Midbrain (tissue), 1 donor: ENCODE results near the gene CREG2.

ENCODE experiments used
- DNase-seq: peaks from one replicate; lab custom pipeline; 2025; lab: John Stamatoyannopoulos, UW

Gene CREG2

DNA sequence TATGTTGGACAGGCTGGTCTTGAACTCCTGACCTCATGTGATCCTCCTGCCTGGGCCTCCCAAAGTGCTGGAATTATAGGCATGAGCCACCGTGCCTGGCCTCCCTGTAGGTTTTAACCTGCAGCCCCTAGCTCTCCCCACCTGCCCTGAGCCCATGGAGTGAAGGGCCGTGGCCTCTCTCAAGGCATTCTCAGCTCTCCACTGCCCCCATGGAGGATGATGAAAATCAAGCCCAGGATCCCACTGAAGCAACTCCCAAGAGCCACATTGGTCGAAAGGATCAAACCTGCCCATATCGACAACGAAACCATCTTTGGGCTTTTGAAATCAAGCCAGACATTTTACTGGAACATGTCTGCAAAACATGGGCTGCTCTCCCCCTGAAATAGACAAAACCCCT is 22.4 kb upstream of the CREG2 start:
- no peak for DNase-seq

DNA sequence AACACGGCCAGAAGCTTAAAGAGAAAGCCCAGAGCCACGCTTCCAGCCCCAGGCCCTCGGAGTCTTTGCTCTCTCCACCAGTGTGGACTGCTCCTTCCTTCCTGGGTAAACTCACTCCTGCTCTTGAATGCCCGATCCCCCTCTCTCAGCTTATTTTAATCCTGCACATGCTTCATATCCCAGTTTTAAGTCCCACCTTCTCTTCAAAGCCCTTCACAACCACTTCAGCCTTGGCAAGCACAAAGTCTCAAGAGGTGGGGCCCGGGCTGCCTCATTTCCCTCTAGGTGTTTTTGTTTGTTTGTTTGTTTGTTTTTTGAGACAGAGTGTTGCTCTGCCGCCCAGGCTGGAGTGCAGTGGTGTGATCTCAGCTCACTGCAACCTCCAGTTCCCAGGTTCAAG is 21.6 kb upstream of the CREG2 start:
- DNase-seq: no peak

DNA sequence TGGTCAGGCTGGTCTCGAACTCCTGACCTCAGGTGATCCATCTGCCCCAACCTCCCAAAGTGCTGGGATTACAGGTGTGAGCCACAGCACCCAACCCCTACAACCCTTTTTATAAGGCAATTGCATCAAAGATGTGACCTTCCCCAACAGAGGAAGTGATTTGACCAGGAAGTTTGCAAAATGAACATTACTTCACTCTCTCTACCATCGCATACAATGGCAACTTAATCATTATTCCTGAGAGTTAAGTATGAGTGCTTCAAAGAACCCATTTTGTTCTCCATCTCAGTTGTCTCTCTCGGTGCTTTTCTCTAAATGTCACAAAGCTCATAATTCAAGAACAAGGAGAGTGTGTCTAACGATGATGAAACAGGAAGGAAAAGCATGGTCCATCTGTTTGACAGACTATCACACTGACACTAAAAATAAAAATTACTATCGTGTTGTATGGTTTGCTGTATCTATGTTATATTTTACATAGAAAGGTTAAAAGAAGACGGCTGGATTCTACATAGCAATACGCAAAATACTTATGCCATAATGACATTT is 18.1 kb upstream of the CREG2 start:
- no peak for DNase-seq

DNA sequence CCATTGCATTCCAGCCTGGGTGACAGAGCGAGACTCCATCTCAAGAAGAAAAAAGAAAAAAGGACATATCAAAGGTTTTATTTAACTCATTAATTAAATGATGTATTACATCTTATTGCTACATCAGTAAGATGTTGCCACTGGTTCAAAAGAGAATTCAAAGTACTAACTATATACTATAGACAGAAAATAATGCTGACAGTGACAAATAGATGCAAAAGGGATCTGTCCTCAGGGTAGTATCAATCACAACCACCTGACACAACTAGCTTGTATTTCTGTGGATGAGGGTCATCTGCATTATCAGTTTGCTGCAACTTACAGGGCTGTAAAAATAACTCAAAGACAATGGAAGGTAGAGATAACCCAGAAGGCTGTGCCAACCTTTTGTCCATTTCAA is 16.4 kb upstream of the CREG2 start:
- no peak for DNase-seq

DNA sequence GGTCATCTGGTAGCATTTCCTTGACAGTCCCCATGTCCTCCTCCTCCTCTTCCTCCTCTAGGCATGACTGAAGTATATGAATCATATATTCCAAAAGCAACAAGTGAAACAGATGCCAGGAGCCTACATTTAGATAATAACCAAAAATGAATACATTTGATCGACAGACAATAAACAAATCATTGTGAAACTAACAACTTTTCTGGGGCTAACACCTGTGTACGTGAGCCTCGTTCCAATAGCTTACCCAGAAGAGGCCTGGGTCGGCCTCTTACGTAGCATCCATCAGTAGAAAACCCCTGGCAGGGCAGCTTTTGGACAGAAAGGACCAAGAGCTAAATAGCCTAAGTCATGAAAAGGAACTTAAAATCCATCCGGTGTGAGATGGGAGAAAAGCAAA is 15.3 kb upstream of the CREG2 start:
- DNase-seq: no peak

DNA sequence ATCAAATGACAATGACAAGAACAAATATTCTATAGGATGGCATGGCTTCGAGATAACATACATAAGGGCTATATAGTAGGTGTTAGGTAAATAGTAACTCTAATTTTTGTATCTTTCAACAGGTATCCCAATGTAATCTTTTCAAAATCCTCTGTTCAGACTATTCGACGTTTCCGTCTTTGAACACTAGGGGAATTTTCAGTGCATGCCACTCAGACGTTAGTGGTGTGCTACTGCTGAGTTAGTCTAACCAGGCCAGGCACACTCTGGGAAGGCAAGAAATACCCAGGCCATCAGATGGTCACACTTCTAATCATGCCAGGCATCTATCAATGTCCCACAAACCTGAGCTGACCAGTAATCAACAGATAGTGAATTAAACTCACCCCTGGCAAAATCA is 14.6 kb upstream of the CREG2 start:
- DNase-seq: no peak

DNA sequence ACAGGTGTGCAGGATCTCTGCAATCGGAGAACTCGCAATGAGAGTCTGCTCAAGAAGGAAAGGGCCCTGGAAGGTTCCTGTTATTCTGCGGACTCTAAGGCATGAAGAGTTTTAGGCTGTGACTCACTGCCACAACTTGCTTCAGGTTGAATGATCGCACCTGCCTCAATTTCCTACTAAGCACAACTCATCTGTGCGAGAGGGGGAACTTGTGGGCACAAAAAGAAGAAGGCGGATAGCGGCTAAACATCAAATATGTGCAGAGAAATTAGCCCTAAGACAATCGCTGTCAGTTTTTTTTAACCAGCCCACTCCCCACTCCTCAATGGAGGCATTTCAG is 14.0 kb upstream of the CREG2 start:
- no peak for DNase-seq

DNA sequence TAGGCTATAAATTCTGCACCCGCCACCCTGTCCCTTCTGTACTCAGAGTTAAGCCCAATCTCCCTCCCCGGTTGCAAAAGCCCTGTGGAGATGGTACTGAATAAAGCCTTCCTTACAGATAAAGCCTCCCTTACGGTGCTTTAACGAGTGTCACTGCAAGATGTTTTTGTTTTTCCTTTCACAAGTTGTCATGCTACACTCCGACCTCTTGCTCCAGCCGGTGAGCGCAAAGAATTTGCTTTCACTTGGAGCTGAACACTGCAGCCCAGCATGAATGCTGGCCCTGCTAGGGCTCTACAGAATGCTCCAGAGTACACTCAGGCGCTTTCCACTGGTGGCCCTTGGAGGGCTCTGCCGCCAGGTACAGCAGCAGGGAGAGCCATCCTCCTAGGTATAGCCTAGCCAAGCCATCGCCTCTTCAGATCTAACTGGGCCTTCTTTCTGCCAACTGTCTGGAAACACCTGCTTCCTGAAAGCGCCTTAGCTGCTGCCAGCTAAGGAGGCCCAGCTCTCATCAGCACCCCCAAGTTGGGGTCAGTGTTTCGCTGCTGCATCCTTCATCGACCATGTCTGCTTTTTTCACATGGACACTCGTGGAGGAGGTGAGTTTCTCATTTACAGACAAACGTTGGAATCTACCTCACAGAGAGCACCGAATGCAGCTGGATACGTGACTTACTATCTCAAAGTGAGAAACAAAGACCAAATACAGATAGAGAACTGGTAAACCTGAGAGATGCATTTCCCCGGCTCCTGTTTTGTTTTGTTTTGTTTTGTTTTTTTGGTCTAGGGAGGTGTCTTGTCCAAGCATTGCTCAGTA is 13.4 kb upstream of the CREG2 start:
- no peak for DNase-seq

DNA sequence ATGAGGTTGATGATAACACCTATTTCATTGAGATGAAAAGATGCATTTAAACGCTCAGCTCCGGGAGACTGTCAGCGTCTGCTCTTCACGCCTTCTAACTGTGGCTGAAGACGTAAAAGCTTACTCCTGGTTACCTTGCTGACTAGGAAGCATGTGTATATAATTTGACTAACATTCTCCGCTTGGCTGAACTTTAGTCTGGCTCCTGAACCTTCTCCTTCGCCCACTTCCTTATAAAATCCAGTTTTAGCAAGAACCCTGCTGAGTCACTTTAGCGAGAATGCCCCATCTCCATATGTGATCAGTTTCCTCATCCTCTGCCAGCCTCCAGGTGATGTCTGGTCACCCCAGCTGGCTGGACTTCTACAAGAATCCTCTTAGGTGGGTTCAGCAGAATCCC is 12.7 kb upstream of the CREG2 start:
- DNase-seq: no peak

DNA sequence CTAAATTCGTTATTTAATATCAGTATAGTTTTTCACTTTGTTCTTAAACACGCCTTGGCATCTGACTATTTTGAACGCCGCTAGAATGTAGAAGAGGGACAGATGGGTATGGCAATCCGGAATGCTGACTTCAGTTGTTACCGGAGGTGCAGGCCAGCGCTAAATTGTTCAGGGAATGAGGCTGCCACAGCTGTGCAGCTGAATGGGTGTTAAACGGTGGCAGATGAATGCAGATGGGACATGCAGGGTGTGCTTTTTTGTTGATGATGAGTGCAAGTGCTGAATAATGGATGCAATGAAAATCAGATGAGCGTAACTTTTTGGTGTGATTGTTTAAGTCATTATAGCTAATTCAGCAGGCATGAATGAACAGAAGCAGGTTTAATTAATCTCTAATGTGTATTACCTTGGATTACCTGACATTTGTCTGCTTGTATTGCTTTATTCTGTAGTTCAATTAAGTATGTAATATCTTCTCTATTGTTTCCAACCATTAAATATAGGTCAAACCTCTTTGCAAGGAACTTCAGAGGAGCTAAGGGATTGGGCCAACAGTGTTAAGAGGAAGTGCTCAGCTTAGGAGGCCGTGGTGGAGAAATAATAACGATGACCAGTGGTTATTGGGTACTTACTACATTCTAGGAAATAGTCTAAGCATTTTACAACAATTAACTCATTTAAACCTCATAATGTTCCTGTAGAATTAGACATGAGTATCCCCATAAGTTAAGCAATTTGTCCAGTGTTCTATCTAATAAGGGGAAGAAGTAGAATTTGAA is 11.9 kb upstream of the CREG2 start:
- no peak for DNase-seq

DNA sequence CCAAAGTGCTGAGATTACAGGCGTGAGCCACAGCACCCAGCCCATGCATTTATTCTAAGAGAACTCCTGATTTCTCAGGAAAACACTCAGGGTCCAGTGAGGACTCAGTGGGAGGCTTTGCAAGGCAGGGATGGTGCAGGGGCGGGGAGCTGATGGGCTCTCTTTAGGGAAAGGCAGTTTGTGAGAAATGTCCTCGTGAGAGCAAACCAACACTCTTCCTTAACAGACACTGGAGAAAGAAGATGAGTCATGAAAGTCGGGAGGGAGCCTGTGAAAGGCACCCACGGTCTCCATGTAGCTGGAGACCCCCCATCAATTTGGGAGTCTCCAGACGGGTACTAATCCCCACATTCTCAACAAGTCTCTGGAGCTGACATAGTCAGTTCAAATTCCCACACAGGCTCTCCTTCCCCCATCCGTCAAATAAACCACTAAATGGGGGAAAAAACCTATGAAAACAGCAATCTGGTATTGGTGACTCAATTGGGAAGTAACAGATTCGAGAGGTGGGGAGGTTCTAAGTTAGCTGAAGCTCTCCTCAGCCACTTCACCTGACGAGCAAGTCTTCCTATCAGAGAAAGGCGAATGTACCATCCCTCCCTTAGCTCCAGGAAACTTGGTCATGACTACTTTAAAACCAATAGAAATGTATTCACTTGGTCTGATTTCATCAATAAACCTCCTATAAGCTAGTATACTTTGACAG is 11.0 kb upstream of the CREG2 start:
- DNase-seq: no peak

DNA sequence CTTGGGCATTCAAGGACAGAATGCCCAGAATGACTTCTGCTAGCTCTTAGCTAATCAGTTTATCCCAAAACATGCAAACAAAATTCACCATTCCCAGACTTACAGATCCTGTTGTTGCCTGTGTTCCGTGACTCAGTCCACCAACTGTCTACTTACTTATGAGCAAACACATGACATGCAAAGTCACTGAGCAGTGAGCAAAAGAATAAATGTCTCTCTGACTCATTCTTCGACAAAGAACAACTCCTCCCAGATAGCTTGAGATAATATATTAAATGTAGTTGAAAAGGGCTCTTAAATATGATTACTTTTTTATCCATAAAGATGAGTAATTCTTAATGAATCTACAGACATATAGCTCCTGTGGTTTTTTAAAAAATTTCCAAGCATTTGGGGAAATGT is 9.0 kb upstream of the CREG2 start:
- DNase-seq: no peak

DNA sequence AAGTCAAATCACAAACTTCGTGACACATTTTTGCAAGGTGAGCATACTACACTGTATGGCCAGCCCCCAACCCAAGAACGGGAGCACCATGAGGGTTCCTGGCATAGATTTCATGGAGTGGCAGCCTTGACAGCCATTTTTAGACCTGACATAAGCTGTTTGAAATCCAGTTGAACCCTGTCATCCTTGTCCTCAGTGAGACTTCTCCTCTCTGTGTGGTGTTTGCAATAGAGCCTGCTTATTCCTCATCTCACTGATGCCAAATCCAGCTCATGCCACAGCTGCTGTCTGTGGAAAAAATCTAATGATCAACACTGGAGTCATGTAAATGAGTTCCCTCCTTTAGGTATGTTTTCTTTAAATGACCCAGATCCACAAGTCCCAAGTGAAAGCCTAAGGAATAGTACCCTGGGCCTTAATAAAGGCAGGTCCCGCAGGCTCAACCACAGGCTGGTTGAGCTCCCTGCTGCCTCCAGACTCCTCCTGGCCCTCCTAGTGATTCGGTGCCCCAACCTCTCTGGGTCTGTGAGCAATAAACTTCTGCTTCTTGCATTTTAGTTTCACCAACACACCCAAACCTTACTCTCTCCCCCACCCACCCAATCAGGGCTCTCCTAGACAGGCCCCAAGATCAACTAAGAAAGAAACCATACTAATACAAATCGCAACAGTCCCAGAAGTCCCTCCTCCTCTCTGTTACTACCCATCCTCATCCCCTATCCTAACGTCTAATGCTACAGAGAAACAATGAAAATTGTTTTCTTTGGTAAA is 8.4 kb upstream of the CREG2 start:
- DNase-seq: no peak

DNA sequence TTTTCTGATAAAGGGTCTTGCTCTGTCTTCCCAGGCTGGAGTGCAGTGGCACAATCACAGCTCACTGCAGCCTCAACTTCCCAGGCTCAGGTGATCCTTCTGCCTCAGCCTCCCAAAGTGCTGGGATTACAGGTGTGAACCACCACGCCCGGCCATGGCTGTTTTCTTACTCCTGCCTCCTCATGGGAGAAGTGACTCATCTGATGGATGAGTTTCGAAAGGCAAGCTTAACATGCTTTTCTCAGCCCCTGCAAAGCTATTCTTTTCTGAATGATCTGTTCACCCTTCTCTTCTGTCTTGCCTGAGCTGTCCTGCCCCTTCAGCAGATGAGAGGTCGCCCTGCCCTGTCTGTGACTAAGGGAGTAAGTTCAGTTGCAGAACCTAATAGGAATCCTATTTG is 929 bp upstream of the CREG2 start:
- no peak for DNase-seq

DNA sequence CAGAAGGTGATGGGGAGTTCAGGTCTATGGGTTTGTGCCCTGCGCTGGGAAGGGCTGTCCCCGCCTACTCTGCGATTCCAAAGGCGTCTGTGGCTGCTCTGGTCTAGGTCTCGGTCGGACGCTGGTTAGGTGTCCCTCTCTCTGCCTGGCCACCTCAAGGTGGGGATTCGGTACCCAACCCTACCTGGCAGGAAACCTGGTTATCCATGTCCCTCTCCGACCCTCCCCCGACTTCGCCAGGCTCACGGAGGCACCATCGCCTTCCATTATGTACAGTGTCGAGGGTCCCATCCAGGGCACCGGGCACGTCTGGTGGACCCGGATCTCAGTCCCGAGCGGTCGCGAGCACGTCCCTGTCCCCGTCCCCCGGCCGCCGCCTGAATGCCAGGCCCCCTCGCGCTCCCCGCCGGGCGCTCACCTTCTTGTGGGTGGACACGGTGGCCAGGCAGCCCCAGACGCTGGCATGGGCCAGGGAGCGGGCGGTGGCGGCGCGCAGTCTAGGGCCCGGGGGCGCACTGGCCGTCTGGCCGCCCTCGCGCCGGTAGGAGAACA is 628 bp downstream of the CREG2 start:
- no peak for DNase-seq

DNA sequence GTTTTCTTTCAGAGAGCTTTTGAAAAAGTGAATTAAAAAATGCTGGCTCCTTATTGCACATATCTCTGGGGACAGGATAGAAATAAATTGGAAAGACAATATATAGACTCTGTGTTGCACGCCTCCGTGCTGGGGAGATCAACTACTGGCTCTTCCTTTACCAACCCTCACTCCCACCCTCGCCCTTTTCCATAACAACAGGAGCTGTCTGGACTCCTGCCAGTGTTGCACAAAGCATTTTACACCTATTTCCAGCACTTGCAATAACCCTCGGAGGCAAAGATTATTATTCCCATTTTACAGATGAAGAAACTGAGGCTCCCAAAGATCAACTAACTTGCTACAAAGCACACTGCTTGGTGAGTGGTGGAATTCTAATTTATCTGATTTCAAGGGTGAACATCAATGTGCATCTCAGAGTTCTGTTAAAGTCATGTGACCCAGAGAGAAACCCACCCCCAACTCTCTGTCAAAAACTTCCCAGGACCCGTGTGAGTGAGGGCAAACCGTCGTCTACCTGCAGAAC is 4.2 kb downstream of the CREG2 start:
- DNase-seq: no peak

DNA sequence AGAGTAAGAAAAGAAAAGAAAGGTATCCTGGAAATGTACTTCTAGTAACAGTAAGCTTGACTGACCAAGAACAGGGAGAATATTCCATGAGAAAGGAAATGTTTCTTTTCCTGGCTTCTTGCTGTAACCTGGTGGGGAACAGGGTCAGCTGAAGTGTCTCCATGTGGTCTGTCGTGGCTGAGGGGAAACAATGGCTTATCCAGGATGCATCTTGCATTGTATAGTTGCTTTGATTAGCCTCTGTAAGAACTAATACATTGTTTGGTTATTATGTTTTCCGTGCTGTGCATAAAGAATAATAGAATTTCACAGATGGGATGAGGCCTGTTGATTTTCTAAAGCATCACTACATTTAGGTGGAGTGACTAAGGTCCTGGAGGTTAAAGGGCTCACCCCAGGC is 4.9 kb downstream of the CREG2 start:
- DNase-seq: no peak

DNA sequence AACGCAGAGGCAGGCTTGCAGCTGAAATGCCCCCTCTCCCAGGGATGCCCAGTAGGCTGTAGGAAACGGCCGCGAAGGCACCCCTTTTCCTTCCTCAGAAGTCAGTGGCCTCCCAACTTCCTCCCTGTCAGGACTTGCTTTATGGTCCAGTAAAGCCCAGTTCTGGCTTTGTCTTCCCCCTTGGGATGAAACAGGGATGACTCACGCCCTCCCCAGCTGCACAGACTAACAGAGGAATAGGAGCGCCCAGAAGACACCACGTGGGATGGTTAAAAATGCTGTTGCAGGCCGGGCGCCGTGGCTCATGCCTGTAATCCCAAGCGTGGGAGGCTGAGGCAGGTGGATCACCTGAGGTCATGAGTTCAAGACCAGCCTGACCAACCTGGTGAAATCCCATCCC is 6.9 kb downstream of the CREG2 start:
- DNase-seq: no peak

DNA sequence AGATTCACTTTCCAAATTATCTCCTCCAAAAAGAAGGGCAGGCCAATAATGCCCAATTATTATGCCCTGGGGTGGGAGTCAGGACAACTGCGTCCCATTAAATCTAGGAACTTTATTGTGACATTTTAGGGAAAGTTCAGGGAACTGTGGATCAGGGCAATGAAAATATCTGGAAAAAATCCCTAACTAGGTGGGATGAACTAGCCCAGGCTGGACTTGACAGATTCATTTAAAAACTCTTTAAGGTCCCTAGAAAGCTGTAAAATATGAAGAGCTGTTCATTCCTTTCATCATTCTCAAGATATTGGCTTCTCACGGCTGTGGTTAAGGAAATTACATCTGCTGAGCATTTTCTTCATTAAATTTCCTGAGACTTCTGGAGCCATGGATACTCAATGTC is 8.2 kb downstream of the CREG2 start:
- no peak for DNase-seq

DNA sequence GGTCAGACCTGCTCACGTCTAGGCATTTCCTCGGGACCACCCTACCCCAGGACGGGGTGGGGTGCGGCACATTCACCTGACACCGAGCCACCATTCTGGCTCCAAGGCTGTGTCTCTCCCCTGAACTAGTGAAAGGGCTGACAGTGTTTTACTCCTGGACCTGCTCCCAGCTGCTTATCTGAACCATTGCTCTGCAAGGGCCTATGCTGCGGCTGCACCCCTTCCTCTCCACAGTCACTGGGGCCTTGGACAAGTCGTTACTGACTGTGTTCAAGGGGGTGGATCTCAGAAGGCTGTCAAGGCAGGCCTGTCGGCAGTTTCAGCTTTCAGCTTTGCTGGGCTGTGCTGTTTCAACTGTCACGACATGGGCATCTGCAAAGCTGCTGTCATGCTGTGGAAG is 11.7 kb downstream of the CREG2 start:
- DNase-seq: no peak

DNA sequence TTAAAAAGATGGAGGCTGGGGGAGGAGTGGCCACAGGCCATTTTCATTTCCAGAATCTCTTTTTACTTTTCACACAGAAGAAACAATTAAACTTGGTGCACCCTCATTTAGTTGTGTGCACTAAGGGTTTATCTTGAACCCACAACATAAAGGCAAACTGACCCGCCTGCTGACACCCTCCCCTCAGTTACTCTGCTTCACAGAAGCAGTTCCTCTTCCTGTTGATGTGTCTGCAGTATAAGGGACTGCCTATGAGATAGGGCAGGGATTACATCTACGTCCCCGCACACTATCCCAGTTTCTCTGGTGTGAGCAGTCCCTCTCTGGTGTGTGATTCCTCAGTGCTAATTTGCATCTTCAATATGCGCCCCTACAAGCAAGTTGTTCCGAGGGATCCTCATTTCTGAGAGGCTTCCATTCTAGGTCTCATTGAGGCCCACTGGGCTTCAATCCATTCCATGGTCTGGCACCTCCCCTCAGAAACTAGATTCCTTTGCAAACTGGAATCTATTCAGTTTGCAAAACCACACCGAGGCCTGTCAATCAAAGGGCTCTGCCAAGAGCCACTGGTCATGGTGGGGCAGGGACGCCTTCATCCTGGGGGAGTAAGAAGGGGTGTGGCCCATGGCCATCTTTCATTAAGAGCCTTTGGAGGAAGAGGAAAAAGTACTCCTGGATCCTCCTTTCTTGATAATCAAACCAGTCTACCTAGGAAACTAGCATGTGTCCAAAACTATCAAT is 12.3 kb downstream of the CREG2 start:
- no peak for DNase-seq
